NOMO-1 treated with dmso at 0.1 percent for 144 hours (cell line): ENCODE data around the gene LY9.
"Not testable (repeated sequence)": the region's sequence is repeated elsewhere in the genome, so short reads cannot be mapped to it uniquely, and the experiment has no call there.

ENCODE experiments used
- DNase-seq: peaks from one replicate; lab custom pipeline; 2025; ENCODE audit not compliant: unreplicated experiment; lab: John Stamatoyannopoulos, UW

Gene LY9

GRCh38 chr1:160773093-160773492 is 22.9 kb upstream of the LY9 start:
- DNase-seq, result no peak

GRCh38 chr1:160774886-160775719 is 20.9 kb upstream of the LY9 start:
- no peak for DNase-seq

GRCh38 chr1:160776178-160776577 is 19.8 kb upstream of the LY9 start:
- DNase-seq, result no peak

- DNase-seq, result peak; percentile 6
These were observed 18.4 kb upstream of the LY9 start for GRCh38 chr1:160777486-160778089.

DNA sequence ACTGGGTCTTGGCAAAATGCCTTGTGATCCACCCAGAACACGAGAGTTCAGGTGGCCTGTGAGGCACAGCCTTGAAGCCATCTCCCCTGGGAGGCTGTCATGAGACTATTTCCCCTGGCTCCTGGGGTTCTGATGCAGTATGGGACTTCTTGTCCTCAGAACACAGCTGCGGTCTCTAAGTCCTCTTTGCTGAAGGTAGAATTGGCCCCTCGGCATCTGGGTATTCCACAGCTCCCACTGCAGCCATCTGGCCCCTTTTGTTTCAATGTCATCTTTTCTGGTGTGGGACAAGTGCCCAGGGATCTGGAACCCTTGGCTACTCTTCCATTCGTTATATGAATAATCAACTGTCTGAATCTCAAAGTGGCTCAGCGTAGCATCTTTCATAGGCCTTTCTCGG is 17.0 kb upstream of the LY9 start:
- no peak for DNase-seq

GRCh38 chr1:160779626-160780397 is 16.2 kb upstream of the LY9 start:
- no peak for DNase-seq

DNA sequence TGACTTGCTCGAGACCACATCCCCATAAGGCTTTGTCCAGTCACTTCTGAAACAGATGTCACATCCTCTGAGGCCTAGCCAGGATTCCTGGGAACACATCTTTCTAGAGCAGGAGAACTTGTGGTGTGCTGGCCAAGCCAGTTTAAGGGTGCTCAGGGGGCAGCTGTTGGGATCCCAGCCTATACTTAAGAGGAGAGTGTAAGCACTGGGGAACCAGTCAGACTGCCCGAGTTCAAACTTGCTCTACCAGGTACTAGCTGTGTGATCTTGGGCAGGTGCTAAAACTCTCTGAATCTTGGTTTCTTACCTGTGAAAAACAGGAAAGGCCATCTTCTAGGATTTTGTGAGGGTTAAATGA is 15.6 kb upstream of the LY9 start:
- DNase-seq, result no peak

DNA sequence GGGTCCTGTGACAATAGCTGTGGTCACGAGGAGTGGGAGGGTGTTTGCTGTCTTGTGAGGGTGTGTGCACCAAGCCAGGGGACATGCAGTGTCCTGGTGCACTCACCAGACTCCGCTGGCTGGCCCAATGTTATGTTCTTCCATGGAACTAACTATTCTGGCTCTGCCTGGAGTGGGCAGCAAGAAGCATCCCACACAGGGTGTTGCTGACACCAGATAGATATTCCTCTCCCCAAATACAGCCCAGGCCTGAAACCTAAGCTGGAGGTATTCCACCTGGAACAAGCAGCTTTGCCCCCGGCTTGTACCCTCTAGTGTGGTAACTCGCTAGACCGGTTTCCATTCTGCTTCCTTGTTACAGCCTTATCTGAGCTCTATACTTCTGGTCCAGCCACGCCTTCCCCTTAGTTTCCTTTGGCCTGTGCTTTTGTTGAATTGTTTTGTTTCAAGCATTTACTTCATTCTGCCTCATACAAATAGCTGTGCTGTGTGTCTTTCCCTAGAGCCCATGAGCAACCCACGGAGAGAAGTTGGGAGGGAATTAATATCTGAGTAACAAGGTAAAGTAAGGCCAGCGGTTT is 14.7 kb upstream of the LY9 start:
- no peak for DNase-seq

- DNase-seq, result peak; percentile 53
These were observed 13.9 kb upstream of the LY9 start for GRCh38 chr1:160781914-160782689.

GRCh38 chr1:160782988-160783765 is 12.8 kb upstream of the LY9 start:
- not testable (repeated sequence) for DNase-seq

DNA sequence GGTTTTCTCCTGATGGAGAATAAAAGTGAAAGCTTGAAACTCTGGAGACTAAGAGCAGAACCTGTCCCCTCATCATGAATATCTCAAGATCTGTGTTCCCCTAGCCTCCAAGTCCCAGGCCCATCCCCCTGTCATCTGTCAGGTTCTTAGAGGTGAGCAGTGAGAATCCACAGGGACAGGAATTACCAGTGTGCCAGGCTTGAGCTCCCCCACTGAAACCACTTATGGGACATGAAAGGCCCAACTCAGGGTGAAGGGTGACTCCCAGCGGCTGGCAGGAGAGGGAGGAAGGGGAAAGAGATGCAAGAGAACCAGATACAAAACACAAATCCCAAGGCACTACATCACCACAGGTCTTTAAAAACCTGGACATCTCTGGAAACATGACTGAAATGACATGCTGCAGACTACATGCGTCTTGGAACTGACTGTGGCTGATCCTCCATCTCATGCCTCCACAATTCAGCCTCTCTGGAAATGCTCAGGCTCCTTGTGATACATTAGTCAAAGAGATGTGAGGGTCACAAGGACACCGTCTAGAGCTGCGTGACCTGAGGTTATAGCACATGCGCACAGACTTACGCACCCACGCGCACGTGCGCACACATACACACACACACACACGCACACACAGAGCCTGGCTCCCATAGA is 6.8 kb upstream of the LY9 start:
- no peak for DNase-seq

DNA sequence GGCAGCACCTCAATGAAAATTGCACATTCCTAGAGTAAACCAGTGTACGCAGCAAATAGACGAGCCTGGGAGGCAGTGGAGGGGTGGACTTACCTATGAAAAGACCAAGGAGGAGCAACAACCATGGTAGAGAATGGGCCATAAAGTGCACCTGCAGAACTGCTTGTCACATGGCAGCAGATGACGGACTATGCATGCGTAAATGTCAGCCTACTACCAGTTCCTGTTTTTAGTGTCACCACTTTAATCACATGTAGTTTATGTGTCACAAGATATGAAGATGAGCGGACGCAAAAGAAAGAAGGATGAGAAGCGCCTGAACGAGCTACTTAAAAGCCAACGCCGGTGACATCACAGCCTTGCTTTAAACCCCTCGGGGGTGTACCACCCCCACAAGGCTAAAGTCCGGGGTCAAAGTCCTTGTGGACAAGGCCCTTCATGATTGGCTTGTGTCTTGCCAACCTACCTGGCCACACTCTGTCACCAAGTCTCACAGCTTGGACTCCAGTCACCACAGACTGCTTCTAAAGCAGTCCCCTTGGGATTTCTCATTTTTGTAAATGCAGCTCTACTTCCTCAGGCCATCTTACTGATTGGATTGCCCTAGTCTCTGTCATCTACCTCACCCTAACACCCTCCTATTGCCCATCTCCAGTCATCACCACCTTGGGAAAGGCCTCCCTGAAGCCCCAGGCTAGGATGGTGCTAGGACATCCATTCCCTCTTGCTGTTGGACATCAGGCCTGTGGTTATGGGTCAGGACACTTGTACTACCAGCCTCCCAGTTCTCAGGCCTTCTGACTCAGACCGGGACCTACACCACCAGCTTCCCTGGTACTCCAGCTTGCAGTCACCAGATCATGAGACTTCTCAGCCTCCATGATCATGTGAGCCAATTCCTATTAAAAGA is 6.0 kb upstream of the LY9 start:
- DNase-seq, result peak; percentile 17

- DNase-seq, result no peak
These were observed 1.6 kb upstream of the LY9 start for GRCh38 chr1:160794376-160794775.

GRCh38 chr1:160797271-160797709 is 1.3 kb downstream of the LY9 start:
- DNase-seq, result no peak

DNA sequence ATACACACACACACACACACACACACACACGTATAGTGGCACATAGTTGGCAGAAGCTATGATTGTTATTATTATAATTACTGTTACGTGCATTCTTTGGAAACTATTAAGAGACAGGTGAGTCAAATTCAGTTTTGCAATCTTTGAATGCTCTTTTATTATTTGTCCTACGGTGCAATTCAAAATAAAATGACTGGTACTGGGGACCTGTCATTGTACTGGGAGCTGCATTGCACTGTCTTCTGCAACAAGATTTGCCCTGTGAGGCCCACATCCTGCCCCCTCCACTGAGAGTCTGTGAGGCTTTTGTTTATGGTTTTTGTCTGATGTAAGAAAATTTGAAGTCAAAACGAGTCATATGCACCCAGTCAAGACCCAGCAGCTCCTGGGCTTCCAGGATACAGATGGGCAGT is 1.9 kb downstream of the LY9 start:
- DNase-seq, result no peak

DNA sequence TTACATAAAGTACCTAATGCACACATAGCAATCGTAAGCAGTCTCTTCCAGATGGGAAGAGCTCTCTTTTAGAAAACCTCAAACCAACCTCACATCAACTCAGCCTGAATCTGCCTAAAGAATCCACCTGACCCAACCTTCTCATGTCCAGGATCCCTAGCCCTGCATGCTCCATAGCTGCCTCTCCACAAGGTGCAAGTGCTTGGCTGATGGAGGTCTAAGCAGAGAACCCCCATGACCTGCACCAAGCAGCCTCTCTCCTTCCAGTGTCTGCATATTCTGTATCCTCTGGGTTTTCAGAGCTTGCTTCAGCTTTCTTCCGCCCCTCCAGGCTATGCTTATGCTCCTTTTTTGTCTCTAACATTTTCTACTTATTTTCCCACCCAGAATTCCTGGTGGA is 2.5 kb downstream of the LY9 start:
- no peak for DNase-seq

DNA sequence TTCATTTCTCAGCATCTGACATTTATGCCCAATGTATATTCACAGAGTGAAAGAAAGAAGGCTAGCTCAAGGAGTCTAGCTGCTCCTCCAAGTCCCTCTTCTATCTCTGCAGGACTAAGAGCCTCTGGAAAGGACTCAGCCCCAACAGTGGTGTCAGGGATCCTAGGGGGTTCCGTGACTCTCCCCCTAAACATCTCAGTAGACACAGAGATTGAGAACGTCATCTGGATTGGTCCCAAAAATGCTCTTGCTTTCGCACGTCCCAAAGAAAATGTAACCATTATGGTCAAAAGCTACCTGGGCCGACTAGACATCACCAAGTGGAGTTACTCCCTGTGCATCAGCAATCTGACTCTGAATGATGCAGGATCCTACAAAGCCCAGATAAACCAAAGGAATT is 3.7 kb downstream of the LY9 start:
- no peak for DNase-seq

- no peak for DNase-seq
These were observed 4.2 kb downstream of the LY9 start for GRCh38 chr1:160800142-160800541.
